K562 (cell line): ENCODE data around the gene HAPLN1. TPM values are rescaled to one million over a fixed set of nuclear protein-coding genes. Genes with fewer than 3 reads are reported as not detected.

Source experiments
- ATAC-seq: fragments of 200-7000 bp; cut with Tn5 transposase; 3 replicates; pipeline ENCODE4 v1.9.1; 2020; ENCODE audit warnings: moderate library complexity
- BruUV-seq: library from RNA; stranded (reverse); fragments of 400-500 nt; replicated peaks from 2 replicates; lab custom pipeline; 2021; lab: Mats Ljungman, UMichigan
- CTCF ChIA-PET: fragments of 300-600 bp; formaldehyde crosslinking; extraction: SDS; loops from one replicate; lab custom pipeline; 2021; ENCODE audit warnings: low intra/inter-chr PET ratio; lab: Yijun Ruan, JAX
- POLR2A ChIA-PET: fragments of 300-600, 350-650 bp; sonication (Branson Sonifier 250); formaldehyde crosslinking; extraction: SDS; loops from one replicate; lab custom pipeline; 2021; ENCODE audit warnings: antibody characterized with exemption, inconsistent platforms; lab: Yijun Ruan, JAX
- DNase-seq, 4 experiments: peaks; one replicate each; pipeline versions ENCODE4 v3.0.0 to v3.0.0-alpha.2; 2011 to 2018; ENCODE audit warnings: low spot score in 3 of 4, mixed read lengths in 3 of 4; ENCODE audit errors: extremely low read depth in 1 of 4
- FAIRE-seq: peaks from 2 replicates; lab custom pipeline; 2011; peaks lifted over from hg19 to GRCh38; lab: Jason Lieb, UNC
- H2AFZ ChIP-seq: 2 replicates; pipeline ENCODE4 v1.6.0; 2011; ENCODE audit warnings: low read depth, low read length, control low read depth, inconsistent platforms
- H3K27ac ChIP-seq: fragments of 200-600 bp; 3 replicates; pipeline ENCODE4 v1.8.0; 2011; ENCODE audit warnings: low read depth, mild to moderate bottlenecking, control low read depth, inconsistent platforms, low read length, moderate library complexity, mixed read lengths; ENCODE audit errors: extremely low read depth
- H3K27me3 ChIP-seq, 2 experiments: fragments of 300-600 bp in 1 of 2; 2 replicates in 1 of 2; 3 replicates in 1 of 2; pipeline versions ENCODE4 v1.6.0 to v1.8.0; 2011; ENCODE audit warnings: inconsistent platforms in 2 of 2, low read length in 2 of 2, mild to moderate bottlenecking in 1 of 2, mixed read lengths in 1 of 2, moderate library complexity in 1 of 2; ENCODE audit not compliant: control insufficient read depth in 2 of 2, insufficient read depth in 2 of 2
- H3K36me3 ChIP-seq: fragments of 300-600 bp; 3 replicates; pipeline ENCODE4 v1.8.0; 2011; ENCODE audit warnings: mild to moderate bottlenecking, low read length, inconsistent platforms; ENCODE audit not compliant: control insufficient read depth, insufficient read depth
- H3K4me1 ChIP-seq, 2 experiments: fragments of 200-600 bp in 1 of 2; replicated peaks in 1 of 2; 2 replicates in 1 of 2; 3 replicates in 1 of 2; pipeline versions ENCODE4 v1.5.1 to v1.8.0; 2011; ENCODE audit warnings: inconsistent platforms in 2 of 2, low read length in 2 of 2, mild to moderate bottlenecking in 1 of 2, mixed read lengths in 1 of 2, moderate library complexity in 1 of 2; ENCODE audit not compliant: control insufficient read depth in 2 of 2, insufficient read depth in 2 of 2
- H3K4me2 ChIP-seq: 2 replicates; pipeline ENCODE4 v1.6.1; 2011; ENCODE audit warnings: low read length, control low read depth, inconsistent platforms, mixed read lengths; ENCODE audit not compliant: insufficient read depth
- H3K4me3 ChIP-seq: fragments of 200-600 bp; sonication (generic), shearing (Covaris generic); 2 replicates; pipeline ENCODE4 v1.5.1; 2016; ENCODE audit warnings: control low read depth, inconsistent platforms
- H3K79me2 ChIP-seq: fragments of 200-600 bp; 3 replicates; pipeline ENCODE4 v1.8.0; 2011; ENCODE audit warnings: low read length, inconsistent platforms; ENCODE audit not compliant: control insufficient read depth, insufficient read depth
- H3K9ac ChIP-seq, 2 experiments: 2 replicates each; pipeline versions ENCODE4 v1.6.0 to v1.6.1; 2011; ENCODE audit warnings: low read depth in 2 of 2, low read length in 2 of 2, control low read depth in 1 of 2, inconsistent platforms in 1 of 2, mild to moderate bottlenecking in 1 of 2, mixed read lengths in 1 of 2; ENCODE audit not compliant: insufficient read depth in 1 of 2
- H3K9me1 ChIP-seq: one replicate; pipeline ENCODE4 v1.6.0; 2011; ENCODE audit warnings: inconsistent platforms, mild to moderate bottlenecking, low read length, moderate library complexity; ENCODE audit not compliant: control insufficient read depth, insufficient read depth
- H3K9me3 ChIP-seq: replicated peaks from 2 replicates; pipeline ENCODE4 v1.5.1; 2011; ENCODE audit warnings: low read depth, low read length, inconsistent platforms; ENCODE audit not compliant: control insufficient read depth, insufficient read depth
- H4K20me1 ChIP-seq: replicated peaks from 2 replicates; pipeline ENCODE4 v1.6.1; 2011; ENCODE audit warnings: low read length, inconsistent platforms, mixed read lengths; ENCODE audit not compliant: control insufficient read depth, insufficient read depth
- DDX20 ChIP-seq: fragments of 450-650 bp; IDR thresholded peaks from 2 replicates; pipeline ENCODE4 v1.6.1; 2016; ENCODE audit warnings: missing genetic modification characterization, low read depth, mild to moderate bottlenecking, missing compliant biosample characterization, moderate library complexity
- EP300 ChIP-seq: IDR thresholded peaks from 2 replicates; pipeline ENCODE4 v1.6.1; 2012; ENCODE audit warnings: low read length, improper control_type of control experiment
- GATAD2B ChIP-seq: fragments of 450-650 bp; IDR thresholded peaks from 2 replicates; pipeline ENCODE4 v1.6.1; 2017; ENCODE audit warnings: mild to moderate bottlenecking, borderline replicate concordance
- SAFB2 ChIP-seq: fragments of 200-400 bp; formaldehyde crosslinking; IDR thresholded peaks from 2 replicates; pipeline ENCODE4 v1.6.1; 2018; ENCODE audit warnings: borderline replicate concordance, low read length, low read depth, moderate library complexity; ENCODE audit not compliant: severe bottlenecking
- SMAD1 ChIP-seq: fragments of 150-350 bp; IDR thresholded peaks from 2 replicates; pipeline ENCODE4 v1.6.1; 2014; ENCODE audit warnings: low read length, low read depth; ENCODE audit not compliant: partially characterized antibody
- SRSF3 ChIP-seq: fragments of 200-400 bp; formaldehyde crosslinking; IDR thresholded peaks from 2 replicates; pipeline ENCODE4 v1.6.1; 2016; ENCODE audit warnings: mild to moderate bottlenecking, low read length, moderate library complexity; ENCODE audit not compliant: insufficient read depth
- TOE1 ChIP-seq, 2 experiments: fragments of 450-650 bp in 1 of 2; sonication (generic) in 1 of 2; formaldehyde crosslinking in 1 of 2; IDR thresholded peaks; 2 replicates each; pipeline versions ENCODE4 v1.7.1 to v1.8.0; 2016 to 2022; ENCODE audit warnings: borderline replicate concordance in 2 of 2, mild to moderate bottlenecking in 2 of 2, antibody characterized with exemption in 1 of 2, inconsistent platforms in 1 of 2, low read depth in 1 of 2, missing genetic modification reagents in 1 of 2, moderate library complexity in 1 of 2
- TSHZ1 ChIP-seq: fragments of 250-450 bp; sonication (Bioruptor Pico); IDR thresholded peaks from 2 replicates; pipeline ENCODE4 v1.4.0; 2020; ENCODE audit warnings: mild to moderate bottlenecking, moderate library complexity
- ZBTB2 ChIP-seq: fragments of 450-650 bp; IDR thresholded peaks from 2 replicates; pipeline ENCODE4 v1.6.1; 2016; ENCODE audit warnings: antibody characterized with exemption
- ZNF583 ChIP-seq: fragments of 250-450 bp; sonication (Bioruptor Pico); IDR thresholded peaks from 2 replicates; pipeline ENCODE4 v1.4.0; 2020
- ZNF79 ChIP-seq: fragments of 250-450 bp; sonication (Bioruptor Pico); IDR thresholded peaks from 2 replicates; pipeline ENCODE4 v1.4.0; 2020; ENCODE audit warnings: low read depth, mild to moderate bottlenecking, moderate library complexity
- WGBS: fragments of 100-300 bp; shearing (Covaris generic); methylation state at CpG from one replicate; pipeline ENCODE4 v1.1.6; 2016; ENCODE audit warnings: low coverage, mixed read lengths; ENCODE audit not compliant: insufficient coverage; ENCODE audit errors: missing lambda C conversion rate; 5-methylcytosine and 5-hydroxymethylcytosine counted together
- in situ Hi-C: fragments of 300-500 bp; cut with MboI; formaldehyde crosslinking; loops from 4 replicates; pipeline ENCODE4 v1.15.0; 2018; ENCODE audit warnings: inconsistent platforms, mixed read lengths
- intact Hi-C: fragments of 100-400 bp; cut with micrococcal nuclease; formaldehyde crosslinking; loops from 2 replicates; pipeline ENCODE4 v1.14.2; 2022
- polyA plus RNA-seq, 8 experiments: library from polyadenylated mRNA; depleted of rRNA in 4 of 8; stranded (reverse) in 5 of 8; unstranded in 3 of 8; fragments of >200 nt; fragmentation: Nextera tagmentation in 2 of 8; fragmentation: Illumina TruSeq in 1 of 8; extraction: Ambion mirVana in 2 of 8; extraction: Trizol in 1 of 8; gene quantifications; 2 replicates each; pipeline versions ENCODE4 v1.2.1 to v1.2.3, GENCODE V29; 2011 to 2014; ENCODE audit warnings: inconsistent platforms in 1 of 8, missing spikeins in 1 of 8
- total RNA-seq, 7 experiments: library from RNA; depleted of rRNA in 6 of 7; stranded (reverse); fragments of >200 nt in 6 of 7; fragmentation: Illumina TruSeq in 2 of 7; extraction: Trizol in 2 of 7; gene quantifications; 2 replicates each; pipeline versions ENCODE4 v1.2.1 to v1.2.3, GENCODE V29; 2011 to 2021; ENCODE audit warnings: low replicate concordance in 1 of 7

The HAPLN1 gene
- total and polyA plus RNA-seq, 9 of the 15 experiments (the other 6 are each of a cell fraction or from before 2014, with no cell fraction given) = not detected

- intact Hi-C loops = no loop called here
Observed at GRCh38 chr5:83731638-83732037, 11.0 kb upstream of the HAPLN1 start.

More at GRCh38 chr5:83731638-83732037, 11.0 kb upstream of the HAPLN1 start:
- no peaks in the 10 kb centered on the region for H3K4me1 ChIP-seq
- ChIA-PET POLR2A (no interaction called here), CTCF (no interaction called here)
- no peak overlapping the region for H2AFZ ChIP-seq
- H3K79me2 ChIP-seq = no peaks in the 10 kb centered on the region
- no peaks in the 10 kb centered on the region for H3K36me3 ChIP-seq
- no TSS peak for BruUV-seq
- H3K4me2 ChIP-seq = no peak overlapping the region
- no peaks in the 10 kb centered on the region for H3K9me3 ChIP-seq
- WGBS = 0% methylated on average over 2 of the region's 2 CpGs
- H3K9me1 ChIP-seq = no peaks in the 10 kb centered on the region
- no peak for ATAC-seq
- H4K20me1 ChIP-seq = no peaks in the 10 kb centered on the region
- TF ChIP-seq SMAD1 = no peak
- no peak for TF ChIP-seq ZNF583 (CRISPR knock-in tag)
- no peak for TF ChIP-seq SRSF3
- no peak for TF ChIP-seq EP300
- no peak for TF ChIP-seq ZBTB2
- TF ChIP-seq DDX20 (tag) = no peak
- TF ChIP-seq SAFB2 = no peak
- TF ChIP-seq TOE1 (IDR thresholded peaks at IDR 0.05; ENCODE audit: borderline replicate concordance) = no peak
- TF ChIP-seq TOE1 (CRISPR knock-in tag; IDR thresholded peaks at IDR 0.05; ENCODE audit: borderline replicate concordance, low read depth) = no peak
- no peak for TF ChIP-seq TSHZ1 (CRISPR knock-in tag)
- no peak for TF ChIP-seq GATAD2B
- no peak for TF ChIP-seq ZNF79
- H3K4me3 ChIP-seq = no peak overlapping the region
- no peaks in the 10 kb centered on the region for H3K27me3 ChIP-seq
- in situ Hi-C loops = no loop called here
- no peak overlapping the region for H3K27ac ChIP-seq
- no peak for FAIRE-seq
- DNase-seq = no peak
- H3K9ac ChIP-seq = no peak overlapping the region
